GM12878 (cell line): ENCODE measurements around the gene BATF3. TPM values are rescaled to one million over a fixed set of nuclear protein-coding genes. Genes with fewer than 3 reads are reported as not detected.

Experiments
- ATAC-seq: fragments of 200-7000 bp; cut with Tn5 transposase; 3 replicates; pipeline ENCODE4 v1.9.1; 2020; ENCODE audit warnings: mild to moderate bottlenecking, moderate library complexity
- BruUV-seq: library from RNA; stranded (reverse); fragments of 400-500 nt; replicated peaks from 2 replicates; lab custom pipeline; 2021; lab: Mats Ljungman, UMichigan
- CTCF ChIA-PET: fragments of 300-600 bp; sonication (Branson Sonifier 250); formaldehyde crosslinking; extraction: SDS; loops from one replicate; lab custom pipeline; 2021; ENCODE audit warnings: inconsistent platforms; lab: Yijun Ruan, JAX
- POLR2A ChIA-PET: fragments of 350-600 bp; formaldehyde crosslinking; extraction: SDS; loops from one replicate; lab custom pipeline; 2021; ENCODE audit warnings: inconsistent platforms; lab: Charles Lee
- RAD21 ChIA-PET: fragments of 300-600 bp; sonication (Branson Sonifier 250); formaldehyde crosslinking; loops from one replicate; lab custom pipeline; 2023; ENCODE audit warnings: antibody characterized with exemption; ENCODE audit not compliant: unreplicated experiment; lab: Charles Lee
- SMC1A ChIA-PET: fragments of 300-600 bp; sonication (Branson Sonifier 250); formaldehyde crosslinking; loops from one replicate; lab custom pipeline; 2023; ENCODE audit not compliant: unreplicated experiment, uncharacterized antibody; lab: Charles Lee
- DNase-seq: peaks from one replicate; pipeline ENCODE4 v3.0.0-alpha.2; 2011; ENCODE audit warnings: low read depth, low spot score
- FAIRE-seq: peaks from 3 replicates; lab custom pipeline; 2011; peaks lifted over from hg19 to GRCh38; lab: Jason Lieb, UNC
- H2AFZ ChIP-seq: 2 replicates; pipeline ENCODE4 v1.6.0; 2011; ENCODE audit warnings: low read depth, low read length, control low read depth; ENCODE audit not compliant: control insufficient read depth
- H3K27ac ChIP-seq: 2 replicates; pipeline ENCODE4 v1.5.1; 2011; ENCODE audit warnings: control low read depth; ENCODE audit not compliant: control insufficient read depth, insufficient read depth
- H3K27me3 ChIP-seq, 2 experiments: replicated peaks in 1 of 2; 2 replicates each; pipeline versions ENCODE4 v1.6.0 to v1.6.1; 2011; ENCODE audit warnings: low read length in 1 of 2; ENCODE audit not compliant: control insufficient read depth in 2 of 2, insufficient read depth in 2 of 2
- H3K36me3 ChIP-seq, 2 experiments: 2 replicates each; pipeline ENCODE4 v1.5.1; 2011; ENCODE audit warnings: low read length in 1 of 2; ENCODE audit not compliant: control insufficient read depth in 2 of 2, insufficient read depth in 2 of 2
- H3K4me1 ChIP-seq: 2 replicates; pipeline ENCODE4 v1.6.1; 2011; ENCODE audit warnings: mild to moderate bottlenecking, low read length, moderate library complexity, mixed read lengths; ENCODE audit not compliant: control insufficient read depth, insufficient read depth
- H3K4me2 ChIP-seq: 2 replicates; pipeline ENCODE4 v1.6.0; 2011; ENCODE audit warnings: control low read depth; ENCODE audit not compliant: control insufficient read depth, insufficient read depth
- H3K4me3 ChIP-seq: fragments of 200-600 bp; sonication (generic); 2 replicates; pipeline ENCODE4 v1.5.1; 2016
- H3K79me2 ChIP-seq: 2 replicates; pipeline ENCODE4 v1.6.0; 2011; ENCODE audit warnings: low read length; ENCODE audit not compliant: control insufficient read depth, insufficient read depth
- H3K9ac ChIP-seq: 2 replicates; pipeline ENCODE4 v1.8.0; 2011; ENCODE audit warnings: low read length, control low read depth, mixed read lengths; ENCODE audit not compliant: control insufficient read depth, insufficient read depth
- H3K9me3 ChIP-seq: replicated peaks from 3 replicates; pipeline ENCODE4 v1.5.1; 2011; ENCODE audit warnings: mild to moderate bottlenecking, low read length; ENCODE audit not compliant: control insufficient read depth, insufficient read depth
- H4K20me1 ChIP-seq: 2 replicates; pipeline ENCODE4 v1.6.0; 2011; ENCODE audit not compliant: control insufficient read depth, insufficient read depth
- BCL3 ChIP-seq: IDR thresholded peaks from 2 replicates; pipeline ENCODE4 v1.6.1; 2011; ENCODE audit warnings: borderline replicate concordance, low read depth, mild to moderate bottlenecking, moderate library complexity, low read length; ENCODE audit not compliant: insufficient read depth, poor library complexity, severe bottlenecking
- ELK1 ChIP-seq: IDR thresholded peaks from 2 replicates; pipeline ENCODE4 v1.6.1; 2012; ENCODE audit warnings: low read depth, low read length, improper control_type of control experiment
- HCFC1 ChIP-seq: fragments of 150-350 bp; IDR thresholded peaks from 2 replicates; pipeline ENCODE4 v1.6.1; 2014; ENCODE audit warnings: low read length
- HSF1 ChIP-seq: fragments of 150-350 bp; IDR thresholded peaks from 2 replicates; pipeline ENCODE4 v1.6.1; 2014; ENCODE audit warnings: mild to moderate bottlenecking, low read depth, low read length
- IRF4 ChIP-seq: IDR thresholded peaks from 2 replicates; pipeline ENCODE4 v1.6.1; 2011; ENCODE audit warnings: low read depth, low read length
- NFIC ChIP-seq: IDR thresholded peaks from 2 replicates; pipeline ENCODE4 v1.6.1; 2012; ENCODE audit warnings: low read depth, mild to moderate bottlenecking, inconsistent platforms, low read length, moderate library complexity
- NFYB ChIP-seq: IDR thresholded peaks from 2 replicates; pipeline ENCODE4 v1.6.1; 2011; ENCODE audit warnings: low read depth, mild to moderate bottlenecking, low read length, improper control_type of control experiment, moderate library complexity; ENCODE audit not compliant: insufficient read depth
- NKRF ChIP-seq: fragments of 450-650 bp; conservative IDR thresholded peaks from 2 replicates; pipeline ENCODE4 v1.6.1; 2017; ENCODE audit warnings: mild to moderate bottlenecking, moderate library complexity
- RBBP5 ChIP-seq: fragments of 200-600 bp; sonication (generic); conservative IDR thresholded peaks from 2 replicates; pipeline ENCODE4 v1.6.1; 2016
- RFX5 ChIP-seq: IDR thresholded peaks from 2 replicates; pipeline ENCODE4 v1.6.1; 2011; ENCODE audit warnings: low read depth, low read length, improper control_type of control experiment
- SPI1 ChIP-seq: IDR thresholded peaks from 2 replicates; pipeline ENCODE4 v1.6.1; 2011; ENCODE audit warnings: low read depth, mild to moderate bottlenecking, low read length, moderate library complexity, borderline replicate concordance; ENCODE audit not compliant: insufficient read depth
- STAT1 ChIP-seq: fragments of 450-650 bp; conservative IDR thresholded peaks from 2 replicates; pipeline ENCODE4 v1.6.1; 2014; ENCODE audit warnings: antibody characterized with exemption, mild to moderate bottlenecking
- SUPT20H ChIP-seq: IDR thresholded peaks from 2 replicates; pipeline ENCODE4 v1.6.1; 2011; ENCODE audit warnings: low read depth, mild to moderate bottlenecking, low read length, moderate library complexity, borderline replicate concordance; ENCODE audit not compliant: control insufficient read depth
- SUZ12 ChIP-seq: fragments of 200-600 bp; sonication (generic); IDR thresholded peaks from one replicate; pipeline ENCODE4 v1.6.1; 2018; ENCODE audit warnings: antibody characterized with exemption, mild to moderate bottlenecking; ENCODE audit not compliant: unreplicated experiment
- USF2 ChIP-seq: IDR thresholded peaks from 2 replicates; pipeline ENCODE4 v1.6.1; 2011; ENCODE audit warnings: low read depth, low read length, improper control_type of control experiment, borderline replicate concordance
- WRNIP1 ChIP-seq: IDR thresholded peaks from 2 replicates; pipeline ENCODE4 v1.6.1; 2011; ENCODE audit warnings: low read depth, low read length, improper control_type of control experiment, borderline replicate concordance
- ZNF24 ChIP-seq: fragments of 450-650 bp; IDR thresholded peaks from 2 replicates; pipeline ENCODE4 v1.6.1; 2017; ENCODE audit warnings: antibody characterized with exemption, mild to moderate bottlenecking
- WGBS: methylation state at CpG from one replicate; pipeline ENCODE4 v1.1.6; 2016; ENCODE audit warnings: low lambda C conversion rate; ENCODE audit not compliant: insufficient replicate concordance, insufficient coverage; ENCODE audit errors: missing lambda C conversion rate; 5-methylcytosine and 5-hydroxymethylcytosine counted together
- in situ Hi-C: fragments of 300-500 bp; cut with MboI; formaldehyde crosslinking; loops from 9 replicates; pipeline ENCODE4 v1.14.3; 2018; ENCODE audit warnings: mixed read lengths
- intact Hi-C: fragments of 100-400 bp; cut with micrococcal nuclease; formaldehyde crosslinking; loops from one replicate; pipeline ENCODE4 v1.14.2; 2022; ENCODE audit not compliant: unreplicated experiment
- polyA plus RNA-seq, 11 experiments: library from polyadenylated mRNA; depleted of rRNA in 4 of 11; unstranded in 6 of 11; stranded (reverse) in 5 of 11; fragments of >200 nt; fragmentation: Nextera tagmentation in 4 of 11; fragmentation: Illumina TruSeq in 1 of 11; extraction: Ambion mirVana in 4 of 11; extraction: Trizol in 1 of 11; gene quantifications; 1 replicate in 1 of 11; 2 replicates in 10 of 11; pipeline versions ENCODE4 v1.2.1 to v1.2.3, GENCODE V29; 2011 to 2016; ENCODE audit warnings: inconsistent platforms in 2 of 11, missing spikeins in 2 of 11, low read depth in 1 of 11
- total RNA-seq, 4 experiments: library from RNA; depleted of rRNA in 3 of 4; stranded (reverse); fragments of >200 nt in 3 of 4; fragmentation: Illumina TruSeq in 1 of 4; extraction: Trizol in 1 of 4; gene quantifications; 2 replicates each; pipeline versions ENCODE4 v1.2.1 to v1.2.3, GENCODE V29; 2013 to 2021

The BATF3 gene
- total and polyA plus RNA-seq, 10 of the 15 experiments (the other 5 are each of a cell fraction or from before 2014, with no cell fraction given) = 11.1 to 56.8 (median 30.8) TPM

GRCh38 chr1:212669600-212669999 lies 30.0 kb downstream of the BATF3 start:
- FAIRE-seq = no peak
- Histone ChIP-seq H3K36me3 (no peaks in the 10 kb centered on the region), H3K4me3 (no peak overlapping the region), H3K79me2 (no peaks in the 10 kb centered on the region), H4K20me1 (no peaks in the 10 kb centered on the region), H3K9me3 (no peaks in the 10 kb centered on the region), H3K27me3 (no peaks in the 10 kb centered on the region), H3K27ac (no peak overlapping the region), H3K4me1 (peaks cover 38% of the 10 kb centered on the region), H3K4me2 (no peak overlapping the region), H2AFZ (no peak overlapping the region), H3K9ac (no peak overlapping the region)
- ATAC-seq = no peak
- ChIA-PET POLR2A (no interaction called here), SMC1A (interaction anchor here (4.0 to 5.7 kb wide), 2 partner anchors 32 to 327 kb away, joined by 19 to 44 read pairs; no protein-coding TSS in a partner anchor), RAD21 (no interaction called here), CTCF (no interaction called here)
- no TSS peak for BruUV-seq
- TF ChIP-seq RFX5 (no peak), NKRF (no peak), ELK1 (no peak), IRF4 (no peak), HSF1 (no peak), USF2 (no peak), RBBP5 (no peak), SUZ12 (no peak), BCL3 (no peak), ZNF24 (no peak), HCFC1 (no peak), SPI1 (no peak), WRNIP1 (no peak), NFIC (no peak), NFYB (no peak), SUPT20H (no peak), STAT1 (no peak)
- in situ Hi-C loops (loop anchor here (5.0 kb wide), 1 partner anchor 328 kb away; no protein-coding TSS in a partner anchor), intact Hi-C loops (loop anchor here (10.0 kb wide), 1 partner anchor 395 kb away; no protein-coding TSS in a partner anchor)
- 93% methylated on average over 8 of the region's 8 CpGs for WGBS
- no peak for DNase-seq
